Stomach (tissue), 9 donors: ENCODE data around the gene MUC20. TPM values are rescaled to one million over a fixed set of nuclear protein-coding genes. Genes with fewer than 3 reads are reported as not detected.
"Not testable (repeated sequence)": the region's sequence is repeated elsewhere in the genome, so short reads cannot be mapped to it uniquely, and the experiment has no call there.

Experiments used
- DNase-seq, 2 donors: peaks; one replicate each; pipeline versions ENCODE4 v3.0.0 to v3.0.0-alpha.2; 2013 to 2019
- H3K27ac ChIP-seq, 5 donors: fragments of 200-600 bp in 4 of 5; sonication (generic) in 4 of 5; one replicate each; pipeline ENCODE4 v1.5.1; 2013 to 2019; ENCODE audit warnings: mild to moderate bottlenecking in 1 of 5, moderate library complexity in 1 of 5
- H3K27me3 ChIP-seq, 3 donors: fragments of 200-600 bp; sonication (generic); one replicate each; pipeline ENCODE4 v1.5.1; 2017 to 2019; ENCODE audit warnings: mixed run types in 1 of 3
- H3K36me3 ChIP-seq, 4 donors: fragments of 200-600 bp; sonication (generic); 1 replicate in 3 of 4; 2 replicates in 1 of 4; pipeline ENCODE4 v1.5.1; 2016 to 2019
- H3K4me1 ChIP-seq, 4 donors: fragments of 200-600 bp; sonication (generic); one replicate each; pipeline ENCODE4 v1.5.1; 2016 to 2019
- H3K4me3 ChIP-seq, 4 donors: fragments of 200-600 bp; sonication (generic) in 3 of 4; one replicate each; pipeline ENCODE4 v1.5.1; 2016 to 2019; ENCODE audit warnings: mild to moderate bottlenecking in 1 of 4
- H3K9me3 ChIP-seq, 4 donors: fragments of 200-600 bp; sonication (generic); one replicate each; pipeline ENCODE4 v1.5.1; 2016 to 2019
- POLR2A ChIP-seq, 4 donors: fragments of 450-650 bp; IDR thresholded peaks; one replicate each; pipeline ENCODE4 v1.6.1; 2016; ENCODE audit warnings: antibody characterized with exemption in 4 of 4, control low read depth in 2 of 4, mild to moderate bottlenecking in 1 of 4, moderate library complexity in 1 of 4
- POLR2AphosphoS5 ChIP-seq, 3 donors: sonication (generic); formaldehyde crosslinking; IDR thresholded peaks; one replicate each; pipeline ENCODE4 v1.6.1; 2016; ENCODE audit warnings: antibody characterized with exemption in 3 of 3
- WGBS, 5 donors: extraction: QIAGEN DNeasy Blood & Tissue Kit in 3 of 5; methylation state at CpG; one replicate each; pipeline versions ENCODE4 v1.1.5 to v1.1.7; 2013 to 2018; 5-methylcytosine and 5-hydroxymethylcytosine counted together
- intact Hi-C: fragments of 100-400 bp; cut with DNase I; formaldehyde crosslinking; loops from one replicate; pipeline ENCODE4 v1.15.1; 2023; ENCODE audit warnings: low total_unique reads
- polyA plus RNA-seq, 3 donors: library from polyadenylated mRNA; stranded (reverse); fragments of 200-250 nt; gene quantifications; one replicate each; pipeline ENCODE4 v1.2.3, GENCODE V29; 2013
- total RNA-seq, 5 donors: library from RNA; depleted of rRNA; stranded (reverse); fragments of >200 nt; gene quantifications; one replicate each; pipeline versions ENCODE4 v1.1.0 to v1.2.3, GENCODE V29; 2014 to 2016
- TF ChIP-seq, protein P1 (sequence below), 7 experiments: fragments of 450-650 bp in 4 of 7; fragments of 200-600 bp in 3 of 7; sonication (generic) in 3 of 7; IDR thresholded peaks; one replicate each; pipeline ENCODE4 v1.5.1; 2016 to 2019; ENCODE audit warnings: antibody characterized with exemption in 7 of 7, control low read depth in 2 of 7, mild to moderate bottlenecking in 1 of 7
- donor health status: healthy with polysubstance abuse.
- donor health status: Bipolar disorder and iron deficiency.
- donor health status: healthy.

Gene MUC20
- total and polyA plus RNA-seq, 8 donors: 3.8 to 64.8 (median 17.1) TPM

DNA sequence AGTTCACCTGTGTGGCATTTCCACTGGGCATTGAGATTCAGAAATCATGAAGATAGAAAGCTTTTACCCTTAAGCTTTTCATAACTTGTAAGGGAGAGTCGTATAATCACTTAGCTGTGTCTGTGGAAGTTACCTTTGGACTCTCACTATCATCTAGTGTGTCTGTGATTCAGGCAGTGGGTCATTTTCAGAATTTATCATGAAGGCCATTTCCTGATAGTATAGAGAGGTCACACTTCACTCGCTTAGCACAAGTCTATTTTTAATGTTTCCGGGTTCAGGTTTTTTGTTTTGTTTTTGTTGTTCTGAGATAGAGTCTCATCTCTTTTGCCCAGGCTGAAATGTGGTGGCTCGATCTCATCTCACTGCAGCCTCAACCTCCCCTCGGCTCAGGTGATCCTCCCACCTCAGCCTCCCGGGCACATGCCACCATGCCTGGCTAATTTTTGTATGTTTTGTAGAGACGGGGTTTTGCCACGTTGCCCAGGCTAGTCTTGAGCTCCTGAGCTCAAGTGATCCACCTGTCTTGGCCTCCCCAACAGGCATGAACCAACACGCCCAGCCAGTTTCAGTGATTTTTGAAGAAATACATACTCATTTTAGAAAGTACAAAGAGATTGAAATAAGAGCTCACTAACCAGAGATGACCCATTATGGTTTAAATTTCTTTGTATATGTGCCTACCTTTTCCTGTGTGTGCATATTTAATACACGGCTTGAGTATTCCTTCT, 36.1 kb upstream of the MUC20 start:
- H3K9me3 ChIP-seq, H3K27ac ChIP-seq, DNase-seq, intact Hi-C loops, H3K4me3 ChIP-seq, H3K27me3 ChIP-seq: not testable (repeated sequence)
- Histone ChIP-seq H3K36me3 (peaks cover 25 to 76% (median 66%) of the 10 kb centered on the region in 4 donors), H3K4me1 (peaks cover 0 to 18% (median 6%) of the 10 kb centered on the region in 4 donors)
- WGBS, 5 donors: 80 to 92% (median 86%) methylated on average over 7 to 10 of the region's 10 CpGs

DNA sequence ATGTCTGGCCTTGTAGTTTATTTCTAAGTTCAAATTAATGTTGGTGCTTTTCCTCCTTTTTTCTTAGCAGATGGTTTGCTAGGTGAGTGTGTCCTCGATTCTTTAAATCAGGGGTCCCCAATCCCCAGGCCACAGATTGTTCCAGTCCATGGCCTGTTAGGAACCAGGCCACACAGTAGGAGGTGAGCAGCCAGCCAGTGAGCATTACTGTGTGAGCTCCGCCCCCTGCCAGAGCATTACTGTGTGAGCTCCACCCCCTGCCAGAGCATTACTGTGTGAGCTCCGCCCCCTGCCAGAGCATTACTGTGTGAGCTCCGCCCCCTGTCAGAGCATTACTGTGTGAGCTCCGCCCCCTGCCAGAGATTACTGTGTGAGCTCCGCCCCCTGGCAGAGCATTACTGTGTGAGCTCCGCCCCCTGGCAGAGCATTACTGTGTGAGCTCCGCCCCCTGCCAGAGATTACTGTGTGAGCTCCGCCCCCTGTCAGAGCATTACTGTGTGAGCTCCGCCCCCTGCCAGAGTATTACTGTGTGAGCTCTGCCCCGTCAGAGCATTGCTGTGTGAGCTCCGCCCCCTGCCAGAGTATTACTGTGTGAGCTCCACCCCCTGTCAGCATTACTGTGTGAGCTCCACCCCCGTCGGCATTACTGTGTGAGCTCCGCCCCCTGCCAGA, 34.1 kb upstream of the MUC20 start:
- H3K9me3 ChIP-seq, intact Hi-C loops, DNase-seq, H3K4me3 ChIP-seq, H3K27me3 ChIP-seq: not testable (repeated sequence)
- Histone ChIP-seq H3K4me1 (peaks cover 0 to 19% (median 7%) of the 10 kb centered on the region in 4 donors), H3K36me3 (peaks cover 25 to 80% (median 71%) of the 10 kb centered on the region in 4 donors), H3K27ac (peak overlapping the region in 1 of 5 donors; percentile 81)
- 84 to 98% (median 96%) methylated on average over 4 to 15 of the region's 15 CpGs for WGBS, 5 donors

DNA sequence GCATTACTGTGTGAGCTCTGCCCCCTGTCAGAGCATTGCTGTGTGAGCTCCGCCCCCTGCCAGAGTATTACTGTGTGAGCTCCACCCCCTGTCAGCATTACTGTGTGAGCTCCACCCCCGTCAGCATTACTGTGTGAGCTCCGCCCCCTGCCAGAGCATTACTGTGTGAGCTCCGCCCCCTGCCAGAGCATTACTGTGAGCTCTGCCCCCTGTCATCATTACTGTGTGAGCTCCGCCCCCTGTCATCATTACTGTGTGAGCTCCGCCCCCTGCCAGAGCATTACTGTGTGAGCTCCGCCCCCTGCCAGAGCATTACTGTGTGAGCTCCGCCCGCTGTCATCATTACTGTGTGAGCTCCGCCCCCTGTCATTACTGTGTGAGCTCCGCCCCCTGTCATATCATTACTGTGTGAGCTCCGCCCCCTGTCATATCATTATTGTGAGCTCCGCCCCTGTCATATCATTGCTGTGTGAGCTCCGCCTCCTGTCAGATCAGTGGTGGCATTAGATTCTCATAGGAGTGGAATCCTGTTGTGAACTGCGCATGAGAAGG, 33.5 kb upstream of the MUC20 start:
- H3K4me3 ChIP-seq, H3K27me3 ChIP-seq, DNase-seq, intact Hi-C loops, H3K9me3 ChIP-seq: not testable (repeated sequence)
- WGBS, 5 donors: 88 to 98% (median 93%) methylated on average over 13 to 15 of the region's 15 CpGs
- Histone ChIP-seq H3K27ac (peak overlapping the region in 2 of 5 donors; percentile 50 to 81), H3K36me3 (peaks cover 31 to 81% (median 72%) of the 10 kb centered on the region in 4 donors), H3K4me1 (peaks cover 0 to 19% (median 7%) of the 10 kb centered on the region in 4 donors)

DNA sequence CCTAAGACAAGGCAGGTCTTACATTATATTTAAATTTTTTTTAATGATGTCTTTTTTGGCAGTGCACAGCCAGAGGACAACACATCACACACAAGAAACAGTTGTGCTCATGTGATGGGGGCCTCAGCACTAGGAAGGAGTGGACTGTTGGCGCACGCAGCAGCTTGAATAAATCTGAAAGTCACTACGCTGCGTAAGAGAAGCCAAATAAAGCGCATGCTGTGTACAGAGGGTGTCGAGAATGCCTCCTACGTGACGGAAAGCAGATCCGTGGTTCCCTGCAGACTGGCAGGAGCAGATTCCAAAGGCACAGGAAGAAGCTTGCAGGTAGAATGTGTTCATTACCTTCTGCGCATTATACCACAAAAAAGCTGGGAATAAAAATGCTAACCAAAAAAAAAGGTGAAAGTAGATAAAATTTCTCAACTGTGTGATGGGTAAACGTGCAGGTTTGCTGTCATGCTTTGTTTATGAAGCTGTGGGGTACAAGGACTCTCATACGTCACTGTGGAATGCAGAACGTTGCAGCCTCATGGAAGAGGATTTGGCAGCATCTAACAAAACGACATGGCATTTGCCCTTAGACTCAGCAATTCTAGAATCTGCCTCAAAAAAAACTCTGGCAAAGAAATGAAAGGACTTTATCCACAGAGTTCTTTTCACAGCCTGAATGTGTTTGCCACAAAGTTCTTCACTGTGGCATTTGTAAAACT, 32.2 kb upstream of the MUC20 start:
- H3K27ac ChIP-seq: peak overlapping the region in 2 of 5 donors; percentile 41 to 82
- 44 to 57% (median 54%) methylated on average over 4 to 6 of the region's 14 CpGs for WGBS, 5 donors
- DNase-seq, intact Hi-C loops, H3K9me3 ChIP-seq, H3K27me3 ChIP-seq, H3K4me3 ChIP-seq: not testable (repeated sequence)
- peaks cover 35 to 82% (median 72%) of the 10 kb centered on the region in 4 donors for H3K36me3 ChIP-seq
- peaks cover 0 to 19% (median 7%) of the 10 kb centered on the region in 4 donors for H3K4me1 ChIP-seq

DNA sequence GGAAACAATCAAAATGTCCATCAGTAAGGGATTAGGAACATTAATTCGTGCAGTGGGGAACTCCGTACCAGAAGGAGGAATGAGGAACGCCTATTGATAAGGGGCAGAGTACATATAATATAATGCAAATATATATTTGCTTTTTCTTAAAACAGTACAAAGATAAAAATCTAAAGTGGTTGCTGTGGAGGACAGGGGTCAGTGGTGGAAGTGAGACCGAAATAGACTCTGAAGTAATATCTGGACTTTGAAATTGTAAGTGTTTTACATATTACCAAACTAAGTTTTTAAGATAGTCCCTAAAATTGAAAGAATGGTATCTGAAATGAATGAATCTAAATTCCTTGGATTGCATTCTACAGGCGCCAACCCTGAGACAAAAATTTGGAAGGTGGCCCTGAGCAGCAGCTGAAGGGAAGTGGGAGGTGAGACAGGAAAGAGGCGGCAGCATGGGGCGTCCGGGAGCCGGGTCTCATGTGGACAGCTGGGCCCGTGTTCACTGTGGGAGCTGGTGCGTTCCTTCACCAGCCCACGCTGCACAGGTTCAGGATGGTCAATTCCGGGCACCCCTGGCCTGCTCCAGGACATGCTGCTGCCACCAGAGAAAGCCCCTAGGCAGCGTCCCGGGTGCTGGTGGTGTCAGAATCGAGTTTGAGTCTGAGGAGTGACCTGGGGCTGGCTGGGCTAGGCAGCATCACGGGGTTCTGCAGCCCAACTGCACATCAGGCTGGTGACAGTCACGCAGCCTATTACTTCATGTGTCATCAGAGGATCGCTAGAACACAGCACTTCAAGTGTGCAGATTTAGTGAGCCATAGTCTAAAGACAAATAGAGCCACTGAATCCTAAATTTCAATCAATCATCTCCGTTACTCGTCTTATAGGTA, 31.4 kb upstream of the MUC20 start:
- H3K9me3 ChIP-seq, DNase-seq, H3K4me3 ChIP-seq, intact Hi-C loops, H3K27me3 ChIP-seq: not testable (repeated sequence)
- H3K27ac ChIP-seq: peak overlapping the region in 2 of 5 donors; percentile 41 to 82
- H3K36me3 ChIP-seq: peaks cover 27 to 82% (median 72%) of the 10 kb centered on the region in 4 donors
- WGBS, 5 donors: 67 to 81% (median 74%) methylated on average over 20 to 21 of the region's 21 CpGs
- peaks cover 0 to 19% (median 7%) of the 10 kb centered on the region in 4 donors for H3K4me1 ChIP-seq

DNA sequence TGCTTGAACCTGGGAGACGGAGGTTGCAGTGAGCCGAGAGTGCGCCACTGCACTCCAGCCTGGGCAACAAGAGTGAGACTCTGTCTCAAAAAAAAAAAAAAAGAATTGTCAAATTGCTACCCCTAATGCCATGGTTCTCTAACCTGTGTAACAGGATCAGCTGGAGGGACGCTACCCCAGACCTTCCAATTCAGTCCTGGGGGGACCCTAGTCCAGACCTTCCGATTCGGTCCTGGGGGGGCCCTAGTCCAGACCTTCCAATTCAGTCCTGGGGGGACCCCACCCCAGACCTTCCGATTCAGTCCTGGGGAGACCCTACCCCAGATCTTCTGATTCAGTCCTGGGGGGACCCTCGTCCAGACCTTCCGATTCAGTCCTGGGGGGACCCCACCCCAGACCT, 29.8 kb upstream of the MUC20 start:
- Histone ChIP-seq H3K36me3 (peaks cover 25 to 80% (median 69%) of the 10 kb centered on the region in 4 donors), H3K9me3 (no peaks in the 10 kb centered on the region), H3K4me3 (no peak overlapping the region), H3K4me1 (peaks cover 0 to 19% (median 7%) of the 10 kb centered on the region in 4 donors), H3K27ac (no peak overlapping the region), H3K27me3 (no peaks in the 10 kb centered on the region)
- 74 to 97% (median 84%) methylated on average over 9 of the region's 9 CpGs for WGBS, 5 donors
- no peak for DNase-seq
- TF ChIP-seq, protein P1, sequence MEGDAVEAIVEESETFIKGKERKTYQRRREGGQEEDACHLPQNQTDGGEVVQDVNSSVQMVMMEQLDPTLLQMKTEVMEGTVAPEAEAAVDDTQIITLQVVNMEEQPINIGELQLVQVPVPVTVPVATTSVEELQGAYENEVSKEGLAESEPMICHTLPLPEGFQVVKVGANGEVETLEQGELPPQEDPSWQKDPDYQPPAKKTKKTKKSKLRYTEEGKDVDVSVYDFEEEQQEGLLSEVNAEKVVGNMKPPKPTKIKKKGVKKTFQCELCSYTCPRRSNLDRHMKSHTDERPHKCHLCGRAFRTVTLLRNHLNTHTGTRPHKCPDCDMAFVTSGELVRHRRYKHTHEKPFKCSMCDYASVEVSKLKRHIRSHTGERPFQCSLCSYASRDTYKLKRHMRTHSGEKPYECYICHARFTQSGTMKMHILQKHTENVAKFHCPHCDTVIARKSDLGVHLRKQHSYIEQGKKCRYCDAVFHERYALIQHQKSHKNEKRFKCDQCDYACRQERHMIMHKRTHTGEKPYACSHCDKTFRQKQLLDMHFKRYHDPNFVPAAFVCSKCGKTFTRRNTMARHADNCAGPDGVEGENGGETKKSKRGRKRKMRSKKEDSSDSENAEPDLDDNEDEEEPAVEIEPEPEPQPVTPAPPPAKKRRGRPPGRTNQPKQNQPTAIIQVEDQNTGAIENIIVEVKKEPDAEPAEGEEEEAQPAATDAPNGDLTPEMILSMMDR (IDR thresholded peaks at IDR 0.05): no peak
- TF ChIP-seq POLR2AphosphoS5 (IDR thresholded peaks at IDR 0.05) (no peak), POLR2A (IDR thresholded peaks at IDR 0.05) (no peak)
- intact Hi-C loops: no loop called here

DNA sequence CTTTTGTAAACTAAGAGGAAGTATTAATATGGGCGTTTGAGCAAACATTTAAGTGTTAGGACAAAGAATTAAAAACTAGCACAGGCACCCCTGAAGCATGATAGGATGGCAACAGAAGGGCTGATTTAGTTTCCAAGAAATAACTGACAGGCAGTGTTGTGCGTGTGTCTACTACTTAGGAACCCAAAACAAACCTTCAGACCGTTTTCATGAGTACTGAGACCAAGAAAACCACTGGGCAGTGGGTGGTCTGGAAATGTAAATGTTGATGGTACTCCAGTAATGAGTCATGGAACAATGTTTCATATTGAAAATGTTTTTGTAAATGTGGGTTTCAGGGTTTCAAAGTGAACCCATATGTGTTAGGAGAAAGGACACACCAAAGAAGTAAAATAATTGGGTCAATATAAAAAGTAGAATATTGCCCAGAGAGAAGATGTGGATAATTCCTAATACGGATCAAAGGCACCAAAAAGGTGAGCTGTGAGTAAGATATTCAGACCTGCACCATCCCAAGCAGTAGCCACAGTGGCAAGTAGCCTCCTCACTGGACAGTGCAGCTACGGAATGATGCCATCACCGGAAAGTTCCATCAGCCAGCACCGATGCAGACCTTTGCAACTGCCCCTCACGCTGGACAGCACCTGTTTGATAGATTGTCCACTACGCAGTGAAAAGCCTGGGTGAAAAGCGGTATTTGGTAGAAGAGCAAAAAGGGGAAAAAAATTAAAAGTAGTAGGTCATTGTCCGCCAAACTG, 29.0 kb upstream of the MUC20 start:
- peaks cover 21 to 80% (median 68%) of the 10 kb centered on the region in 4 donors for H3K36me3 ChIP-seq
- intact Hi-C loops, H3K27ac ChIP-seq, H3K9me3 ChIP-seq, DNase-seq, H3K4me3 ChIP-seq, H3K27me3 ChIP-seq: not testable (repeated sequence)
- 77 to 95% (median 94%) methylated on average over 8 to 10 of the region's 11 CpGs for WGBS, 5 donors
- peaks cover 0 to 19% (median 7%) of the 10 kb centered on the region in 4 donors for H3K4me1 ChIP-seq
